GM10847 (cell line): ENCODE results near the gene WBP2.

Source experiments
- POLR2A ChIP-seq: IDR thresholded peaks from 2 replicates; pipeline ENCODE4 v1.6.1; 2011; ENCODE audit not compliant: insufficient read length; ENCODE audit errors: extremely low read depth

The WBP2 gene

DNA sequence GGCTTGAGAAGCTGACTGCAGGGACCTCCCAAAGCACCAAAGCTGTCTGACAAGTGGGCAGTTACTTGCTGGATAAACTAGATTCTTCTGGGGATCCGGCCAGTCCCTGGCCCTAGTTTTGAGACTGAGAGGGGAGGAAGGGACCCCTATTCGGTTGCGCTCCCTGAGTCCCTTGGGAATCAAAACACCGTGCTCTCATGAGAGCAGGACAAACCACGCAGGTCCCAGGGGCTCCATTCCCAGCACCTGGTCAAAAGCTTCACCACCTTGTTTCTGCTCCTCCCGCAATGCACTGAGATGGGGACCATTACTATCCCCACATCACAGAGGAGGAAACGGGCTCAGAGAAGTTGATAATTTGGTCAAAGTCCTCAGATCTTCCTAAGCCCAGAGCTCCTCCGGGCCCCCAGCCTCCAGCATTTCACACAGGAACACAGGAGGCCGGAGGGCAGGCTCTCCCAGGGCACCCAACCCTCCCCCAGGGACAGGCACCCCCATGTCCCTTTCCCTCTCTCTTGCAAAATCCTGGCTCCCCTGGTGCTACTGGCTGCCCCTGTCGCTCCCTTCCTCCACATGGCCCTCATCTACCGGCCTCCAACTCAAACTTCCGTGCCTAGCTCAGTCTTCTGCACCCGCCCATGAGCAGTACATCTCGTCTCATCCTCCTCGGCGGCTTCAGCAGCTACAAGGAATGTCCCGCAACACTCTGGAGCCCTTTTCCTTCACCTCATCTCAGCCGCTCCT is 38.3 kb upstream of the WBP2 start:
- TF ChIP-seq POLR2A: no peak

DNA sequence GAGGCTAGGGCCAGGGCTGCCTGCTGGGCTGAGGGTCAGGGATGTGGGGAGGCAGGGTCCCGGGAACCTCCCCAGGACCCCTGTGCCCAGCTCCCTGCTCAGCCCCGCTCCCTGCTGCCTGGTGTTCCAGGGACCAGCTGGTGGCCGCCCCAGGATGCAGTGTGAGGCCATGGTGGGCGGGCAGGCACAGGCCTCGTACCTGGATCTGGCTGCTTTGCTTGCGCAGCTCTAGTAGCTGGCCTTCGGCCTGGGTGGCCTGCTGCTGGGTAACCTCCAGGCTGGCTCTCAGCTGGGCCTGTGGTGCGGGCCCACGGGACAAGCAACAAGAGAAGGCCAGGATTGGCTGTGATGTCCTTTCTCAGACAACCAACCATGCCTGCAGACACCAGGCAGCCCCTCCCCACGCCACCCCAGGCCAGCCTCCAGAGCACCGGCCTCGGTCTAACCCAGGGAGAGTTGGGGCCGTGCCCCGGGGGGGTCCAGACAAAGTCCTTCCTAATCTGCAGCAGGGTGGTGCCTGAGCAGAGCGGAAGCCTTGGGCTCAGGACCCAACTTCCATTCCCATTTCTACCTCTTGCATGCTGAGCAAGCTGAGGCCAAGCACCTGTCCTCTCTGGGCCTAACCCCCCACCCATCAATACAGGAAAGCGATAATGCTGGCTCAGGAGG is 37.6 kb upstream of the WBP2 start:
- no peak for TF ChIP-seq POLR2A

DNA sequence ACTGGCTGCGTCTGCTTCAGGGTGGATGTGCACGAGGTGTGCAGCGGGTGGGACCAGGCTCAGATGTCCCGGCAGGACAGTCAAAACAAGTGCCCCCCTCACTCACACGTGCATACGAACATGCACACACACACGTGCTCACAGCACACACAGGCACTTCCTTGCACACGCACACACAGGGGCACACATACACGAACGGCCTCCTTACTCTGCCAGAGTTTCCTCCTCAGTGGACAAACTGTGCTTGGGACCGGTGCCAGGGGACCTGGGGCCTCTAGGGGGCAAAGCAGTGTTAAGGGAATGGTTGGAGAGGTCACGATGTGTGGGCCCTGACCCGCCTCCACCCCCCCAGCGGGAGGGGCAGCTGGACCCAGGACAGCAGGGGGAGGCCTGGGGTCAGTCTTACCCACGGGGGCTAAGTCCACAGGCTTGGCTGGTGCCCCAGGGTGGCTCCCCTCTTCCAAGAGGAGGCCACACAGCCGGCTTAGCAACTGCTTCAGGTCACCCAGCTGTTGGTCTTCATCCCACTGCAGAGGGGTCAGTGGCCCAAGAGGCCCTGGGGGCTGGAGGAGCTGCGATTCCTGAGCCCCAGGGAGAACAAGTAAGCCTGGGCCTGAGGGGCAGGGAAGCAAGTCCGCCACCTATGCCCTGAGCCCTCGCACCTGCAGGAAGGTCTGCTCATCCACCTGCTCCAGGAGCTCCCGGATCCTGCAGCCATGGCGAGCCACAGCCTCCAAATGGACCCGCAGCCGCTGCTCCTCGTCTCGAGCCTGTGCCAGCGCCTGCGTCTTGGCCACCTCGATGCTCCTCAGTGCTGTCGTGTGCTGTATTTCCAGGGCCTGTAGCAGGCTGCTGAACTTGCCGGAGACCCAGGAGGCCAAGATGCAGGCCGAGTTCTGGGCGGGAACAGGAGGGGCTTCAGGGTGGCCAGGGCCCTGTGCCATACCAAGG is 36.7 kb upstream of the WBP2 start:
- no peak for TF ChIP-seq POLR2A

GRCh38 chr17:75891022-75891604 is 36.0 kb upstream of the WBP2 start:
- TF ChIP-seq POLR2A: no peak

- no peak for TF ChIP-seq POLR2A
These were observed 34.3 kb upstream of the WBP2 start for GRCh38 chr17:75889454-75889853.

GRCh38 chr17:75888484-75888883 is 33.3 kb upstream of the WBP2 start:
- no peak for TF ChIP-seq POLR2A

DNA sequence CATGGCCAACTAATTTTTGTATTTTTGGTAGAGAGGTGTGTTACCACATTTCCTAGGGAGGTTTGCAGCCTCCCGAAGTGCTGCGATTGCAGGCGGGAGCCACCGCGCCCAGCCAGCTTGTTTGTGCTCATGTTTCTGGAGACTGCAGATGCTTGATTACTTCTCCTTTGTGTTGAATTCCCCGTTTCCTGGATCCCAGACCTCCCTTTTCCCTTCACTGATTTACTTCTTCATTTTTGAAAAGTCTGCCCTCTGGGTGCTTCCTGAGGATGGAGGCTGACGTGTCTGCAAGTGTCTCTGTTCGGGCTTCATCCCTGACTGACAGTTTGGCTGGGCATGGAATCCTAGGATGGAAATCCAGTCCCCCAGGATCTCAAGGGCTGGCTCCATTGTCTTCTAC is 30.3 kb upstream of the WBP2 start:
- no peak for TF ChIP-seq POLR2A

DNA sequence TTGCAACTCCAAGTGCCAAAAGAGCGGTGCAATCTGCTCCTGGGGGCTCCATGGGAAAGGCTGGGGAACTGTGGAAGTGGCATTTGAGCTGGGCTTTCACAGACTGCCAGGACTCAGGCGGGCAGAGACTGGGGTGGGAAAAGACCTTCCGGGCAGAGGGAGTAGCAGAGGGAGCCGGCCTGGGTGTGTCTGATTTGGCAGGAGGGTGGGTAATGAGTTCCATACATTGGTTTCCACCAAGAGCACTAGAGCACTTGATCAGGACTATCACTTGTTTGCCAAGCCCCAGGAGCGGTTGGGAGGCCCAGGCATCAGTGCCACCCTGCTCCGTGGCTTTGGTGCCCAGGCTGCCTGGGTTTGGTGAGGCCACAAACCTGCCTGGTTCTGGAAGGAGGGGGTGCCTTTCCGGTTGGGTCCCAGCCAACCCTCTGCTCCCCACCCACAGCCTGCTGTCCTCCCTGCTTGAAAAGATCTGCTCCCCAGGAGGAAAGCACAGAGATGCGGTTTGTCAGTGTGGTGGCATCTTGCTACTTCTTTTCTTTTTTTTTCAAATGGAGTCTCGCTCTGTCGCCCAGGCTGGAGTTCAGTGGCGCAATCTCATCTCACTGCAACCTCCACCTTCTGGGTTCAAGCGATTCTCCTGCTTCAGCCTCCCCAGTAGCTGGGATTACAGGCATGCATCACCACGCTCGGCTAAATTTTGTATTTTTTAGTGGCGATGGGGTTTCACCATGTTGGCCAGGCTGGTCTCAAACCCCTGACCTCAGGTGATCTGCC is 26.7 kb upstream of the WBP2 start:
- no peak for TF ChIP-seq POLR2A

GRCh38 chr17:75880266-75880665 is 25.1 kb upstream of the WBP2 start:
- no peak for TF ChIP-seq POLR2A

DNA sequence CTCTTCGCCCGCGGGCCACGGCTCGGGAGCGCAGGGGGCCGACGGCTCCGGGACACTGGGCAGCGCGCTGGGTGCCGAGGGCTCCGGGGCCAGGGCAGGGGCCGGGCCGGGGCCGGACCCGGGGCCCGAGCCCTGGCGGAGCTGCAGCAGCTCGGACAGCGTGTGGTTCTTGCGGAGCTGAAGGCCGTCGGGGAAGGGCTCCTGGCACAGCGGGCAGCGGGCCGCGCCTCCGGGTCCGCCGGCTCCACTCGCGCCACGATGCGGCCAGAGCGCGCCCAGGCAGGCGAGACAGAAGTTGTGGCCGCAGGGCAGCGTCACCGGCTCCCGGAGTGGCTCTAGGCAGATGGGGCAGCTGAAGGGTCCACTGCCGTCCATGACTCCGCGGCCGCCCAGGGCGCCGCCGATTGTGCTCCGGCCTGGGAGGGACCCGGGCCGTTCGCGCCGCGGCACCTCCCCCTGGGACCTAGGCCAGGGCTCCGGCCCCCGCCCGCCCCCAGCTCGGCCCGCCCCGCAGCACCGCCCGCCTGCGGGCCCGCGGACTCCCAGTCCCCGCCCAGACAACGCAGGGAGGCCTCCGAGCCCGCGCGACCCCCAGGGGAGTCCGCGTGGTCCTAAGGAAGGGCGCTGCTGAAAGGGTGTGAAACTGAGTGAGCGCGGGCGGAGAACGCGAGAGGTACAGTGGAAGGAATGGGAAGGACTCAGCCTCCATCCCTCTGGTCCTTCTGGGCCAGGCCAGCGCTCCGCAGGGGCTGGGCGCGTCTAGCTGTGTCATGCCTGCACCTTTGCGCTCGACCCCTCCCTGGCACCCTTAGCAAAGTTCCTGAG is 23.3 kb upstream of the WBP2 start, which contains the start of gene TRIM47:
Gene TRIM47, minus strand, starts transcription at position 408 of the 825 bp plus-strand sequence. Its CDS starts 33 bp downstream, at position 375.
- no peak for TF ChIP-seq POLR2A

- no peak for TF ChIP-seq POLR2A
These were observed 22.6 kb upstream of the WBP2 start for GRCh38 chr17:75877752-75878173.

- TF ChIP-seq POLR2A: no peak
These were observed 22.0 kb upstream of the WBP2 start for GRCh38 chr17:75876938-75877751.
